Body of pancreas (tissue), 4 donors: ENCODE measurements around the gene CD248. TPM values are rescaled to one million over a fixed set of nuclear protein-coding genes. Genes with fewer than 3 reads are reported as not detected.

Experiments
- ATAC-seq: fragments of 150-250 bp; one replicate; pipeline ENCODE4 v1.9.1; 2016
- DNase-seq, 4 donors: peaks; one replicate each; pipeline ENCODE4 v3.0.0-alpha.2; 2019
- H3K27ac ChIP-seq, 4 donors: fragments of 200-600 bp; sonication (generic); 1 replicate in 3 of 4; 2 replicates in 1 of 4; pipeline versions ENCODE4 v1.5.1 to v1.6.1; 2016 to 2019; ENCODE audit warnings: mild to moderate bottlenecking in 1 of 4, mixed read lengths in 1 of 4, moderate library complexity in 1 of 4
- H3K27me3 ChIP-seq, 2 donors: fragments of 200-600 bp; sonication (generic); one replicate each; pipeline ENCODE4 v1.6.0; 2016; ENCODE audit warnings: mild to moderate bottlenecking in 1 of 2
- H3K36me3 ChIP-seq, 2 donors: fragments of 200-600 bp; sonication (generic); replicated peaks in 1 of 2; 2 replicates each; pipeline ENCODE4 v1.5.1; 2016; ENCODE audit warnings: low read depth in 2 of 2; ENCODE audit not compliant: insufficient read depth in 1 of 2
- H3K4me1 ChIP-seq: fragments of 200-600 bp; sonication (generic); one replicate; pipeline ENCODE4 v1.6.0; 2016
- H3K4me3 ChIP-seq, 2 donors: fragments of 200-600 bp; sonication (generic); 1 replicate in 1 of 2; 2 replicates in 1 of 2; pipeline ENCODE4 v1.5.1; 2016 to 2019
- H3K9me3 ChIP-seq, 3 donors: fragments of 200-600 bp; sonication (generic); 1 replicate in 2 of 3; 2 replicates in 1 of 3; pipeline ENCODE4 v1.5.1; 2016
- CTCF ChIP-seq, 7 experiments: fragments of 450-650 bp in 4 of 7; fragments of 200-600 bp in 3 of 7; sonication (generic) in 3 of 7; IDR thresholded peaks; one replicate each; pipeline ENCODE4 v1.5.1; 2016 to 2019; ENCODE audit warnings: antibody characterized with exemption in 7 of 7
- POLR2A ChIP-seq, 3 donors: fragments of 450-650 bp; IDR thresholded peaks; one replicate each; pipeline ENCODE4 v1.6.1; 2016; ENCODE audit warnings: antibody characterized with exemption in 3 of 3, mild to moderate bottlenecking in 2 of 3
- WGBS, 2 donors: methylation state at CpG; one replicate each; pipeline ENCODE4 v1.1.5; 2017; 5-methylcytosine and 5-hydroxymethylcytosine counted together
- intact Hi-C: fragments of 100-400 bp; cut with DNase I; formaldehyde crosslinking; loops from one replicate; pipeline ENCODE4 v1.15.1; 2023
- total RNA-seq, 2 donors: library from RNA; depleted of rRNA; stranded (reverse); fragments of >200 nt; gene quantifications; one replicate each; pipeline ENCODE4 v1.1.0, GENCODE V29; 2016

CD248 gene
- total RNA-seq, 2 donors from 2014 or later, result 10.6 to 86.0 TPM

GRCh38 chr11:66331542-66332370 lies 14.9 kb upstream of the CD248 start:
- DNase-seq (no peak), ATAC-seq (no peak)
- Histone ChIP-seq H3K27me3 (no peaks in the 10 kb centered on the region), H3K4me3 (no peak overlapping the region), H3K36me3 (no peaks in the 10 kb centered on the region), H3K4me1 (peaks cover 32% of the 10 kb centered on the region), H3K27ac (no peak overlapping the region), H3K9me3 (no peaks in the 10 kb centered on the region)
- TF ChIP-seq POLR2A (IDR thresholded peaks at IDR 0.05), result no peak
- no peak for TF ChIP-seq CTCF (IDR thresholded peaks at IDR 0.05)
- intact Hi-C loops, result no loop called here
- 90 to 91% methylated on average over 5 to 12 of the region's 12 CpGs for WGBS, 2 donors

GRCh38 chr11:66330931-66331330 lies 14.1 kb upstream of the CD248 start:
- no peak for DNase-seq
- 56 to 83% methylated on average over 2 to 9 of the region's 10 CpGs for WGBS, 2 donors
- no peak for TF ChIP-seq POLR2A (IDR thresholded peaks at IDR 0.05)
- TF ChIP-seq CTCF (IDR thresholded peaks at IDR 0.05), result no peak

GRCh38 chr11:66329165-66329673 lies 12.4 kb upstream of the CD248 start:
- TF ChIP-seq CTCF (IDR thresholded peaks at IDR 0.05), result no peak
- TF ChIP-seq POLR2A (IDR thresholded peaks at IDR 0.05), result no peak
- no peak for DNase-seq
- Histone ChIP-seq H3K27ac (no peak overlapping the region), H3K36me3 (no peaks in the 10 kb centered on the region), H3K4me3 (no peak overlapping the region), H3K9me3 (no peaks in the 10 kb centered on the region), H3K4me1 (peaks cover 11% of the 10 kb centered on the region), H3K27me3 (no peaks in the 10 kb centered on the region)
- ATAC-seq, result no peak
- intact Hi-C loops, result no loop called here
- 76 to 79% methylated on average over 3 of the region's 3 CpGs for WGBS, 2 donors

More at GRCh38 chr11:66330931-66331330, 14.1 kb upstream of the CD248 start:
- H3K4me1 ChIP-seq, result peaks cover 24% of the 10 kb centered on the region
- no peak overlapping the region for H3K4me3 ChIP-seq
- no peak overlapping the region for H3K27ac ChIP-seq
- intact Hi-C loops, result no loop called here
- H3K27me3 ChIP-seq, result no peaks in the 10 kb centered on the region
- no peaks in the 10 kb centered on the region for H3K9me3 ChIP-seq
- H3K36me3 ChIP-seq, result no peaks in the 10 kb centered on the region
- ATAC-seq, result no peak

- peak; percentile 86 to 94 (median 88) for TF ChIP-seq CTCF (IDR thresholded peaks at IDR 0.05)
- TF ChIP-seq POLR2A (IDR thresholded peaks at IDR 0.05), result no peak
- Histone ChIP-seq H3K27me3 (no peaks in the 10 kb centered on the region), H3K4me3 (no peak overlapping the region), H3K27ac (peak overlapping the region in 2 of 4 donors; percentile 23 to 25), H3K36me3 (no peaks in the 10 kb centered on the region), H3K9me3 (no peaks in the 10 kb centered on the region), H3K4me1 (peaks cover 11% of the 10 kb centered on the region)
- ATAC-seq (peak; percentile 91), DNase-seq (peak; percentile 74 to 78 (median 76))
- WGBS, 2 donors, result 11 to 13% methylated on average over 12 to 19 of the region's 19 CpGs
- intact Hi-C loops, result no loop called here
Observed at GRCh38 chr11:66328302-66329144, 11.7 kb upstream of the CD248 start.
